GM12892 (cell line): ENCODE data around the gene PTPN21.

Experiments
- POLR2A ChIP-seq: IDR thresholded peaks from 2 replicates; pipeline ENCODE4 v1.6.1; 2011; ENCODE audit warnings: low read depth, low read length, control low read depth
- TAF1 ChIP-seq: IDR thresholded peaks from 2 replicates; pipeline ENCODE4 v1.6.1; 2011; ENCODE audit warnings: low read depth, mild to moderate bottlenecking, control low read depth, low read length, borderline replicate concordance

DNA sequence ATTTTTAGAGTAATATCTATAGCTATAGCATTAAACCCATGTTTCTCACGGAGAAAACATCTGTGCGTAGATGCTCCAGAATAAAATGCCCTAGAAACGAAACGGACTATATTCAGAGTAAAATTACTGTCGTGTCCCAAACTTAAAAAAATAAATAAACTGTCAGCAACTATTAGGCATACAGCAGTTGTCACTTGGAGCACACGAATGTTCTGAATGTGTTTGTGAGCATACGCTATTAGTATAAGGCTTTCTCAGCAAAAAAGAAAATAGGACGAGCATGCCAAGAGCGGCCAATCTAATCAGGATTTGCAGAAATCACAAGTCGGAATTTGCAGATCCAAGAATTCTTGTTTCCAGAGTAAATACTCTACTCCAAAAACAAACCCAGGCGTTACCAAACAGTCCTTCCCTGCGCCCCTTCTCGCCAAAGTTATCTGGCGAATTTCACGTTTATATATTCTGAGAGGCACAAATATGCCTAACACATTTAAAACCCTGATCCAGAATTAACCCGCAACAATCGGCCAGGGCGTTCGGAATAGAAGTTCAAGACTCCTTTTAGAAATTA is 836 bp downstream of the PTPN21 start:
- TF ChIP-seq POLR2A (no peak), TAF1 (no peak)
